Measurements from ENCODE around the gene FASTK.

The FASTK gene

GRCh38 chr7:151089893-151090730 is 9.5 kb upstream of the FASTK start:
- Histone ChIP-seq H3K4me1 (ENCODE audit: control insufficient read depth, insufficient read depth, low read length) (peaks cover 42% of the 10 kb centered on the region), H3K9ac (ENCODE audit: low read length) (peak overlapping the region; percentile 75), H3K4me3 (ENCODE audit: low read length) (no peak overlapping the region)

GRCh38 chr7:151088856-151089699 is 8.5 kb upstream of the FASTK start:
- H3K9ac ChIP-seq (ENCODE audit: low read length) = peak overlapping the region; percentile 75
- peaks cover 4% of the 10 kb centered on the region for H3K27me3 ChIP-seq (ENCODE audit: control insufficient read depth, insufficient read depth, low read length)
- H3K9me3 ChIP-seq (ENCODE audit: control insufficient read depth, low read length) = no peaks in the 10 kb centered on the region
- H3K36me3 ChIP-seq (ENCODE audit: control insufficient read depth, insufficient read depth, low read length) = no peaks in the 10 kb centered on the region
- peaks cover 45% of the 10 kb centered on the region for H3K4me1 ChIP-seq (ENCODE audit: control insufficient read depth, insufficient read depth, low read length)
- H3K4me3 ChIP-seq (ENCODE audit: low read length) = no peak overlapping the region

More at GRCh38 chr7:151089893-151090730, 9.5 kb upstream of the FASTK start:
- Histone ChIP-seq H3K36me3 (ENCODE audit: control insufficient read depth, insufficient read depth, low read length) (no peaks in the 10 kb centered on the region), H3K27me3 (ENCODE audit: control insufficient read depth, insufficient read depth, low read length) (peaks cover 4% of the 10 kb centered on the region), H3K9me3 (ENCODE audit: control insufficient read depth, low read length) (no peaks in the 10 kb centered on the region)

GRCh38 chr7:151088019-151088855 is 7.6 kb upstream of the FASTK start:
- Histone ChIP-seq H3K9ac (ENCODE audit: low read length) (peak overlapping the region; percentile 75), H3K9me3 (ENCODE audit: control insufficient read depth, low read length) (no peaks in the 10 kb centered on the region), H3K4me1 (ENCODE audit: control insufficient read depth, insufficient read depth, low read length) (peaks cover 50% of the 10 kb centered on the region), H3K4me3 (ENCODE audit: low read length) (peak overlapping the region; percentile 66), H3K36me3 (ENCODE audit: control insufficient read depth, insufficient read depth, low read length) (no peaks in the 10 kb centered on the region), H3K27me3 (ENCODE audit: control insufficient read depth, insufficient read depth, low read length) (peaks cover 4% of the 10 kb centered on the region)

- peak overlapping the region; percentile 66 for H3K4me3 ChIP-seq (ENCODE audit: low read length)
- H3K4me1 ChIP-seq (ENCODE audit: control insufficient read depth, insufficient read depth, low read length) = peaks cover 54% of the 10 kb centered on the region
- no peaks in the 10 kb centered on the region for H3K9me3 ChIP-seq (ENCODE audit: control insufficient read depth, low read length)
- H3K36me3 ChIP-seq (ENCODE audit: control insufficient read depth, insufficient read depth, low read length) = no peaks in the 10 kb centered on the region
- H3K9ac ChIP-seq (ENCODE audit: low read length) = peak overlapping the region; percentile 75
- H3K27me3 ChIP-seq (ENCODE audit: control insufficient read depth, insufficient read depth, low read length) = peaks cover 4% of the 10 kb centered on the region
Measured at GRCh38 chr7:151087245-151088018, 6.8 kb upstream of the FASTK start.

- Histone ChIP-seq H3K9ac (ENCODE audit: low read length) (peak overlapping the region; percentile 75), H3K4me1 (ENCODE audit: control insufficient read depth, insufficient read depth, low read length) (peaks cover 60% of the 10 kb centered on the region), H3K4me3 (ENCODE audit: low read length) (peak overlapping the region; percentile 46), H3K36me3 (ENCODE audit: control insufficient read depth, insufficient read depth, low read length) (no peaks in the 10 kb centered on the region), H3K9me3 (ENCODE audit: control insufficient read depth, low read length) (no peaks in the 10 kb centered on the region), H3K27me3 (ENCODE audit: control insufficient read depth, insufficient read depth, low read length) (peaks cover 4% of the 10 kb centered on the region)
Measured at GRCh38 chr7:151086802-151087244, 6.2 kb upstream of the FASTK start.

GRCh38 chr7:151085691-151086620 is 5.3 kb upstream of the FASTK start, which contains the start of gene AGAP3:
Gene AGAP3, plus strand, starts transcription at chr7:151086475. Its CDS starts 267 bp downstream, at chr7:151086742.
- Histone ChIP-seq H3K9me3 (ENCODE audit: control insufficient read depth, low read length) (no peaks in the 10 kb centered on the region), H3K27me3 (ENCODE audit: control insufficient read depth, insufficient read depth, low read length) (peaks cover 4% of the 10 kb centered on the region), H3K9ac (ENCODE audit: low read length) (peak within 1 kb of the TSS; percentile 75), H3K4me3 (ENCODE audit: low read length) (peak within 1 kb of the TSS; percentile 46), H3K36me3 (ENCODE audit: control insufficient read depth, insufficient read depth, low read length) (no peaks in the 10 kb centered on the region), H3K4me1 (ENCODE audit: control insufficient read depth, insufficient read depth, low read length) (peaks cover 68% of the 10 kb centered on the region)

GRCh38 chr7:151085329-151085690 is 4.7 kb upstream of the FASTK start:
- Histone ChIP-seq H3K9ac (ENCODE audit: low read length) (peak overlapping the region; percentile 8), H3K4me1 (ENCODE audit: control insufficient read depth, insufficient read depth, low read length) (peaks cover 70% of the 10 kb centered on the region), H3K9me3 (ENCODE audit: control insufficient read depth, low read length) (no peaks in the 10 kb centered on the region), H3K4me3 (ENCODE audit: low read length) (no peak overlapping the region), H3K27me3 (ENCODE audit: control insufficient read depth, insufficient read depth, low read length) (peaks cover 4% of the 10 kb centered on the region), H3K36me3 (ENCODE audit: control insufficient read depth, insufficient read depth, low read length) (no peaks in the 10 kb centered on the region)

GRCh38 chr7:151083824-151084160 is 3.2 kb upstream of the FASTK start:
- no peak overlapping the region for H3K9ac ChIP-seq (ENCODE audit: low read length)
- peaks cover 67% of the 10 kb centered on the region for H3K4me1 ChIP-seq (ENCODE audit: control insufficient read depth, insufficient read depth, low read length)

GRCh38 chr7:151083071-151083823 is 2.6 kb upstream of the FASTK start, which contains the start of gene TMUB1:
Gene TMUB1, minus strand, starts transcription at chr7:151083493. Its CDS starts 930 bp downstream, at chr7:151082563.
- Histone ChIP-seq H3K27me3 (ENCODE audit: control insufficient read depth, insufficient read depth, low read length) (peaks cover 4% of the 10 kb centered on the region), H3K9ac (ENCODE audit: low read length) (peak within 1 kb of the TSS; percentile 90), H3K4me3 (ENCODE audit: low read length) (peak within 1 kb of the TSS; percentile 97), H3K4me1 (ENCODE audit: control insufficient read depth, insufficient read depth, low read length) (peaks cover 61% of the 10 kb centered on the region), H3K36me3 (ENCODE audit: control insufficient read depth, insufficient read depth, low read length) (no peaks in the 10 kb centered on the region), H3K9me3 (ENCODE audit: control insufficient read depth, low read length) (no peaks in the 10 kb centered on the region)

More at GRCh38 chr7:151083824-151084160, 3.2 kb upstream of the FASTK start:
- no peaks in the 10 kb centered on the region for H3K9me3 ChIP-seq (ENCODE audit: control insufficient read depth, low read length)
- peak overlapping the region; percentile 97 for H3K4me3 ChIP-seq (ENCODE audit: low read length)
- H3K36me3 ChIP-seq (ENCODE audit: control insufficient read depth, insufficient read depth, low read length) = no peaks in the 10 kb centered on the region
- H3K27me3 ChIP-seq (ENCODE audit: control insufficient read depth, insufficient read depth, low read length) = peaks cover 4% of the 10 kb centered on the region
